ENCODE data around the gene PLAA. TPM values are rescaled to one million over a fixed set of nuclear protein-coding genes. Genes with fewer than 3 reads are reported as not detected.

PLAA gene
- total RNA-seq, 1 experiment from 2014 or later, result 13.3 TPM

GRCh38 chr9:26974927-26975326 lies 27.9 kb upstream of the PLAA start:
- no peaks in the 10 kb centered on the region for H3K9me3 ChIP-seq (ENCODE audit: control insufficient read depth, insufficient read depth, low read depth, low read length)
- in situ Hi-C loops (cut with HindIII; ENCODE audit: low pct_unique_long_range_greater_than_20kb, low sequenced_read_pairs) (no loop called here), intact Hi-C loops (cut with micrococcal nuclease; ENCODE audit: unreplicated experiment) (loop anchor here (10.0 kb wide), 1 partner anchor 230 kb away; no protein-coding TSS in a partner anchor)
- POLR2A ChIA-PET, result no interaction called here
- BruUV-seq (replicated peaks), result no TSS peak
- no peak for ATAC-seq
- CTCF ChIA-PET, result no interaction called here
- H3K36me3 ChIP-seq (ENCODE audit: control insufficient read depth, insufficient read depth, low read length), result no peaks in the 10 kb centered on the region
- H3K4me1 ChIP-seq (ENCODE audit: control insufficient read depth, insufficient read depth, low read length), result no peaks in the 10 kb centered on the region
- H3K27me3 ChIP-seq (ENCODE audit: control insufficient read depth, insufficient read depth, low read length), result no peaks in the 10 kb centered on the region
- no peak for DNase-seq (ENCODE audit: low read depth, low spot score)
- H3K4me3 ChIP-seq (ENCODE audit: low read depth in 2 of 2, low read length in 2 of 2), result no peak overlapping the region
- no peak overlapping the region for H3K27ac ChIP-seq (ENCODE audit: low read length)
- TF ChIP-seq SIN3A (IDR thresholded peaks at IDR 0.05; ENCODE audit: borderline replicate concordance, insufficient read depth, low read depth, low read length) (no peak), POLR2AphosphoS5 (IDR thresholded peaks at IDR 0.05; ENCODE audit: low read depth, low read length) (no peak), CTCF (IDR thresholded peaks at IDR 0.05) (no peak), REST (IDR thresholded peaks at IDR 0.05; ENCODE audit: insufficient read depth in 1 of 2, low read depth in 2 of 2, low read length in 1 of 2) (no peak), TCF7L2 (IDR thresholded peaks at IDR 0.05; ENCODE audit: low read depth, low read length) (no peak)

- TF ChIP-seq SIN3A (IDR thresholded peaks at IDR 0.05; ENCODE audit: borderline replicate concordance, insufficient read depth, low read depth, low read length) (no peak), CTCF (IDR thresholded peaks at IDR 0.05) (no peak), TCF7L2 (IDR thresholded peaks at IDR 0.05; ENCODE audit: low read depth, low read length) (no peak), POLR2AphosphoS5 (IDR thresholded peaks at IDR 0.05; ENCODE audit: low read depth, low read length) (no peak), REST (IDR thresholded peaks at IDR 0.05; ENCODE audit: insufficient read depth in 1 of 2, low read depth in 2 of 2, low read length in 1 of 2) (no peak)
- H3K27ac ChIP-seq (ENCODE audit: low read length), result no peak overlapping the region
- no peaks in the 10 kb centered on the region for H3K9me3 ChIP-seq (ENCODE audit: control insufficient read depth, insufficient read depth, low read depth, low read length)
- in situ Hi-C loops (cut with HindIII; ENCODE audit: low pct_unique_long_range_greater_than_20kb, low sequenced_read_pairs) (no loop called here), intact Hi-C loops (cut with micrococcal nuclease; ENCODE audit: unreplicated experiment) (loop anchor here (10.0 kb wide), 1 partner anchor 229 kb away; no protein-coding TSS in a partner anchor)
- H3K4me1 ChIP-seq (ENCODE audit: control insufficient read depth, insufficient read depth, low read length), result no peaks in the 10 kb centered on the region
- no peaks in the 10 kb centered on the region for H3K27me3 ChIP-seq (ENCODE audit: control insufficient read depth, insufficient read depth, low read length)
- ATAC-seq, result no peak
- H3K36me3 ChIP-seq (ENCODE audit: control insufficient read depth, insufficient read depth, low read length), result no peaks in the 10 kb centered on the region
- BruUV-seq (replicated peaks), result no TSS peak
- ChIA-PET POLR2A (no interaction called here), CTCF (no interaction called here)
- no peak overlapping the region for H3K4me3 ChIP-seq (ENCODE audit: low read depth in 2 of 2, low read length in 2 of 2)
- DNase-seq (ENCODE audit: low read depth, low spot score), result no peak
Measured at GRCh38 chr9:26973989-26974388, 26.9 kb upstream of the PLAA start.

All from Panc1 (cell line).